Nephron (organoid): ENCODE results near the gene LMTK2.

Experiments
- H3K27ac Mint-ChIP-seq, 3 experiments: 2 replicates each; pipeline ENCODE4 v1.8.0; 2020; ENCODE audit warnings: mixed read lengths in 3 of 3, mild to moderate bottlenecking in 2 of 3, moderate library complexity in 1 of 3
- H3K27me3 Mint-ChIP-seq: 2 replicates; pipeline ENCODE4 v1.8.0; 2021; ENCODE audit warnings: low read depth, mild to moderate bottlenecking, moderate library complexity, mixed read lengths
- H3K36me3 Mint-ChIP-seq: 2 replicates; pipeline ENCODE4 v1.8.0; 2020; ENCODE audit warnings: low read depth, mixed read lengths
- H3K4me1 Mint-ChIP-seq: 2 replicates; pipeline ENCODE4 v1.8.0; 2020; ENCODE audit warnings: mixed read lengths
- H3K4me3 Mint-ChIP-seq, 3 experiments: 2 replicates each; pipeline ENCODE4 v1.8.0; 2020; ENCODE audit warnings: mild to moderate bottlenecking in 3 of 3, mixed read lengths in 3 of 3, moderate library complexity in 2 of 3
- H3K9me3 Mint-ChIP-seq: 2 replicates; pipeline ENCODE4 v1.8.0; 2020; ENCODE audit warnings: mixed read lengths
- TF ChIP-seq, protein P1 (sequence below), 3 experiments: fragments of 200-600 bp; sonication (generic); IDR thresholded peaks; one replicate each; pipeline ENCODE4 v1.5.0; 2021; ENCODE audit warnings: antibody characterized with exemption in 3 of 3; ENCODE audit not compliant: unreplicated experiment in 3 of 3

The LMTK2 gene

DNA sequence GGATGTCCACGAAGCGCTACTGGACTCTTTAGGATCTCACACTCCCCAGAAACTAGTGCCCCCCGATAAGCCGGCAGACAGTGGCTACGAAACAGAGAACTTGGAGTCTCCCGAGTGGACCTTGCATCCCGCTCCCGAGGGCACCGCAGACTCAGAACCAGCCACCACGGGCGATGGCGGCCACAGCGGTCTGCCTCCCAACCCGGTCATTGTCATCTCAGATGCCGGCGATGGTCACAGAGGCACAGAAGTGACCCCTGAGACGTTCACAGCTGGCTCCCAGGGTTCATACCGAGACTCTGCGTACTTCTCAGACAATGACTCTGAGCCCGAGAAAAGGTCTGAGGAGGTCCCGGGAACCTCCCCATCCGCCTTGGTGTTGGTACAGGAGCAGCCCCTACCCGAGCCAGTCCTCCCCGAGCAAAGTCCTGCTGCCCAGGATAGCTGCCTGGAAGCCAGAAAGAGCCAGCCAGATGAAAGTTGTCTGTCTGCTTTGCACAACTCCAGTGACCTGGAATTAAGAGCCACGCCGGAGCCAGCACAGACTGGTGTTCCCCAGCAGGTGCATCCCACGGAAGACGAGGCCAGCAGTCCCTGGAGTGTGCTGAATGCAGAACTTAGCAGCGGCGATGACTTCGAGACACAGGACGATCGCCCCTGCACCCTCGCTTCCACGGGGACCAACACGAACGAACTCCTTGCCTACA is 87.0 kb downstream of the LMTK2 start:
- H3K4me3 Mint-ChIP-seq = no peak overlapping the region
- TF ChIP-seq, protein P1, sequence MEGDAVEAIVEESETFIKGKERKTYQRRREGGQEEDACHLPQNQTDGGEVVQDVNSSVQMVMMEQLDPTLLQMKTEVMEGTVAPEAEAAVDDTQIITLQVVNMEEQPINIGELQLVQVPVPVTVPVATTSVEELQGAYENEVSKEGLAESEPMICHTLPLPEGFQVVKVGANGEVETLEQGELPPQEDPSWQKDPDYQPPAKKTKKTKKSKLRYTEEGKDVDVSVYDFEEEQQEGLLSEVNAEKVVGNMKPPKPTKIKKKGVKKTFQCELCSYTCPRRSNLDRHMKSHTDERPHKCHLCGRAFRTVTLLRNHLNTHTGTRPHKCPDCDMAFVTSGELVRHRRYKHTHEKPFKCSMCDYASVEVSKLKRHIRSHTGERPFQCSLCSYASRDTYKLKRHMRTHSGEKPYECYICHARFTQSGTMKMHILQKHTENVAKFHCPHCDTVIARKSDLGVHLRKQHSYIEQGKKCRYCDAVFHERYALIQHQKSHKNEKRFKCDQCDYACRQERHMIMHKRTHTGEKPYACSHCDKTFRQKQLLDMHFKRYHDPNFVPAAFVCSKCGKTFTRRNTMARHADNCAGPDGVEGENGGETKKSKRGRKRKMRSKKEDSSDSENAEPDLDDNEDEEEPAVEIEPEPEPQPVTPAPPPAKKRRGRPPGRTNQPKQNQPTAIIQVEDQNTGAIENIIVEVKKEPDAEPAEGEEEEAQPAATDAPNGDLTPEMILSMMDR (IDR thresholded peaks at IDR 0.05; ENCODE audit: unreplicated experiment in 3 of 3) = no peak
- H3K9me3 Mint-ChIP-seq = peaks cover 12% of the 10 kb centered on the region
- H3K36me3 Mint-ChIP-seq = peaks cover 69% of the 10 kb centered on the region
- no peaks in the 10 kb centered on the region for H3K4me1 Mint-ChIP-seq
- no peaks in the 10 kb centered on the region for H3K27me3 Mint-ChIP-seq
- no peak overlapping the region for H3K27ac Mint-ChIP-seq

DNA sequence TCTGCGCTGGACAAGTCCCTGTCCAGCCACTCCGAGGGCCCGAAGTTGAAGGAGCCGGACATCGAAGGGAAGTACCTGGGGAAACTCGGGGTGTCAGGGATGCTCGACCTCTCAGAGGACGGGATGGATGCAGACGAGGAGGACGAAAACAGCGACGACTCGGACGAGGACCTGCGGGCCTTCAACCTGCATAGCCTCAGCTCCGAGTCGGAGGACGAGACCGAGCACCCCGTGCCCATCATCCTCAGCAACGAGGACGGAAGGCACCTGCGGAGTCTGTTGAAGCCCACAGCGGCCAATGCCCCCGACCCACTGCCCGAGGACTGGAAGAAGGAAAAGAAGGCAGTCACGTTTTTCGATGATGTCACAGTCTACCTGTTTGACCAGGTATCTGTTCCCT is 87.5 kb downstream of the LMTK2 start:
- no peaks in the 10 kb centered on the region for H3K27me3 Mint-ChIP-seq
- peaks cover 10% of the 10 kb centered on the region for H3K9me3 Mint-ChIP-seq
- TF ChIP-seq, protein P1 (IDR thresholded peaks at IDR 0.05; ENCODE audit: unreplicated experiment in 3 of 3) = no peak
- H3K4me3 Mint-ChIP-seq = no peak overlapping the region
- H3K27ac Mint-ChIP-seq = no peak overlapping the region
- peaks cover 68% of the 10 kb centered on the region for H3K36me3 Mint-ChIP-seq
- no peaks in the 10 kb centered on the region for H3K4me1 Mint-ChIP-seq

DNA sequence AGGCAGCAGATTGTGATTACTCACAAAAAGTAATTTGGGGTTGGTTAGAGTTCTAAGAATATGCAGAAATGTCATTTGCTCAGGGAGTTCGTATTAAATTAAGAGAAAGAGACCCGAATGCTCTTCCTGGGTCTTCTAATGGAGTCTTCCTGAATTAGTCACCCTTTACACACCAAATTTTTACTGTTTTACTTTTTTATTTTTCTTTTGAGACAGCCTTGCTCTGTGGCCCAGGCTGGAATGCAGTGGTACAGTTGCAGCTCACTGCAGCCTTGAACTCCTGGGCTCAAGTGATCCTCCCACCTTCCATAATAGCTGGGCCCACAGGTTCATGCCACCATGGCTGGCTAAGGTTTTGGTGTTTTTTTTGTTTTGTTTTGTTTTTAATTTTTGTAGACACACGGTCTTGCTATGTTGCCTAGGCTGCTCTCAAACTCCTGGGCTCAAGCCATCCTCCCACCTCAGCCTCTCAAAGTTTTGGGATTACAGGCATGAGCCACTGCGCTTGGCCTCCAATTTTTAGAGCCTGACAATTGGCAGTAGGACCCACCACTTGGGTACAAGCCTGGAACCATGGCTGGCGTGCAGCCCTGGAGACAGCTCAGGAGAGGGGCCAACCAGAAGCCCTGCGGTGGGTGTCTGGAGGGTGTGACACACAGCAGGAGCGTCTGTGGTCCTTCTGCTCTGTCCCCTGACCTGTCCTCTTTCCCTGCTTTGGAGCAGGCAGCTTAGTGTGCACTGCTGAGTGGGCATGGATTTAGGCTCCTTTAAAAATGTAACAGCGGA is 88.2 kb downstream of the LMTK2 start:
- Mint-ChIP-seq H3K27ac (no peak overlapping the region), H3K36me3 (peaks cover 66% of the 10 kb centered on the region), H3K9me3 (peaks cover 8% of the 10 kb centered on the region), H3K27me3 (no peaks in the 10 kb centered on the region), H3K4me1 (no peaks in the 10 kb centered on the region), H3K4me3 (no peak overlapping the region)
- TF ChIP-seq, protein P1 (IDR thresholded peaks at IDR 0.05; ENCODE audit: unreplicated experiment in 3 of 3) = no peak

DNA sequence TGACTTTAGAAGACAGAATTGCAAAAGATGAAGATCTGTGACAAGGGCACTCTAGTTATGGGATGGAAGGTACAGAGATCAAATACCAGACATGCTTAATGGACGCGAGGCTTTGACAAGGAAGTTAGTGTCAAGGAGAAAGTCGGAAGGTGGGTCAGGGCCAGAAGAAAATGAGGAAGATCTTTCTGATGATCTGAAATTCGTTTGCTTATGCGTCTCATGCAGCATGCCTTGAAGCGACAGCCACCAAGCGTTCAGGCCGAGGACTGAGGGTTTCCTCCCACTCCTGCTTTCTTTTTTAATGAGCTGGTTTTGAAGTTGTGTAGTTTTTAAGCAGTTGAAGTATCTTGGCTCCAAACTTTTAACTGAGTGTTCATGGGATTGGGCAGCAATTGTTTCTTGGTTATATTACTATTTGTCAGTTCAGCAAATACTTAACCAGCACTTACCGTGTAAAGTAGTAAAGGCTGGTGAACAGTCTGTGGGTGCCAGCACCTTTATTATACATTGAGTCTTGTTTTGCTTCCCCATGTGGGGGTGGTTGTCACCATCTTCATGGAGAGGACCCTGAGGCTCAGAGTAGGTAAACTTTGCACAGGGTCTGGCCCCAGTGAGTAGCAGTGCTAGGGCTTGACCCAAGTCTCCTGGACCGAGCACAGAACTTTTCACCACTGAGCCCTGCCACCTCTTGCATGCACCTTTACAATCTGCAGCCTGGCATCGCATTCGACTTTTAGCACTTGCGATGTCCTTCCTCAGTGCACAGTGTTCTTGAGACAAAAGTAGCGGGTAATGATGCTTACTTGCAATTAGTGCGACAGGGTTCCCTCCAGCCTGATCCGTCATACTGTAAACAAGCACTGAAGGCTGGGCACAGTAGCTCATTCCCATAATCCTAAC is 90.3 kb downstream of the LMTK2 start:
- no peaks in the 10 kb centered on the region for H3K27me3 Mint-ChIP-seq
- no peak overlapping the region for H3K4me3 Mint-ChIP-seq
- no peaks in the 10 kb centered on the region for H3K4me1 Mint-ChIP-seq
- no peak overlapping the region for H3K27ac Mint-ChIP-seq
- peaks cover 5% of the 10 kb centered on the region for H3K9me3 Mint-ChIP-seq
- TF ChIP-seq, protein P1 (IDR thresholded peaks at IDR 0.05; ENCODE audit: unreplicated experiment in 3 of 3) = no peak
- peaks cover 69% of the 10 kb centered on the region for H3K36me3 Mint-ChIP-seq

DNA sequence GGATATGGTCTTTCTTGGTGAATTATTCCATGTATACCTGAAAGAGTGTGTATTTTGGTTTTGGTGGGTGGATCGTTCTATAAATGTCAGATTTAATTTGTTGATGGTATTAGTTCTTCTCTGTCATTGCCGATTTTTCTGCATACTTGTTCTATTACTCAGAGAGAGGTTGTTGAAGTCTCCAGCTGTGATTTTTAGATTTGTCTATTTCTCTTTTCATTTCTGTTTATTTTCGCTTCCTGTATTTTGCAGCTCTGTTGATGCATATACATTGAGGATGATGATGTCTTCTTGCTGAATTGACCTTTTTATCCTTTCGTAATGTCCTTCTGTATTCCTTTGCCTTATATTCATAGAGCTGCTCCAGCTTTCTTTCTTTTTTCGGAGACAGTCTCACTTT is 92.5 kb downstream of the LMTK2 start:
- Mint-ChIP-seq H3K4me1 (no peaks in the 10 kb centered on the region), H3K36me3 (peaks cover 59% of the 10 kb centered on the region), H3K9me3 (peaks cover 5% of the 10 kb centered on the region), H3K4me3 (no peak overlapping the region), H3K27ac (no peak overlapping the region), H3K27me3 (no peaks in the 10 kb centered on the region)
- TF ChIP-seq, protein P1 (IDR thresholded peaks at IDR 0.05; ENCODE audit: unreplicated experiment in 3 of 3) = no peak
